ENCODE measurements around the gene OBP2B.

Gene OBP2B

DNA sequence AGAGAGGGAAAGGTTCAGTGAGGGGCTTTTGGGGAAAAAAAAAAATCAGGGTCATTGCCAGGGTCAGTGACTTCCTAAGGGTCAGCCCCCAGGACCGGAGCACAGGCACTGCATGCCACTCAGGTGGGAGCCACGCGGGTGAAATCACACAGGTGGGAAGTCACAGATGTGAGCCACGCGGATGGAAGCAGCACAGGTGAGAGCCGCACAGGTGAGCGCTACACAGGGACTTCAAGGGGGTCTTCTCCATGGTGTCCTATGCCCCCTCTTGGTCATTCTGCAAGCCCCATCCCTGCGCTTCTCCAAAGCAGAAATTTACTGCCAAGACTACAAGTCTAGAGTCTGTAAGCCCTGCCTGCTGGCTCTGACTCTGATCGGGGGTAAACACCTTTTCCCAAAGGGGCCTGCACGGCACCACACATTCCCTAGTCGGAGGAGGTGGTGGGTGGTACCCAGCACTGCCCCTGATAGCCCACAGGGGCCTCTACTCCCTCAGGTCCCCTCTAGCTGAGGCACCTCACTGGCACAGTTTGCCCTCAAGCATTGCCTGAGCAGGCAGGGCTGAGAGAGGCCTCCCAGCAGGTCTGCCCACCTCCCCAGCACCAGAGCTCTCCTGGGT lies 18.3 kb upstream of the OBP2B start:
- no peak overlapping the region for H3K4ac ChIP-seq (ENCODE audit: low read depth, low read length)
- H2BK120ac ChIP-seq (ENCODE audit: insufficient read depth, low read length, poor library complexity), result no peak overlapping the region
- H3K23ac ChIP-seq (ENCODE audit: low read length), result no peak overlapping the region
- peaks cover 4% of the 10 kb centered on the region for H3K9me3 ChIP-seq (ENCODE audit: insufficient read depth, low read depth, low read length)
- H3K79me1 ChIP-seq (ENCODE audit: low read length), result peaks cover 2% of the 10 kb centered on the region
- no peak overlapping the region for H2BK12ac ChIP-seq (ENCODE audit: low read length)
- no peak overlapping the region for H4K8ac ChIP-seq (ENCODE audit: low read depth, low read length)
- DNase-seq, result no peak
- H3K9ac ChIP-seq (ENCODE audit: low read length), result no peak overlapping the region
- H4K91ac ChIP-seq (ENCODE audit: low read depth, low read length), result peak overlapping the region; percentile 0
- H2BK5ac ChIP-seq (ENCODE audit: low read depth, low read length, poor library complexity), result no peak overlapping the region
- H4K12ac ChIP-seq (ENCODE audit: low read depth, low read length), result no peak overlapping the region
- H3K4me2 ChIP-seq (ENCODE audit: low read length), result no peak overlapping the region
- no peak overlapping the region for H2AFZ ChIP-seq (ENCODE audit: insufficient read depth, low read length, poor library complexity)
- no peak overlapping the region for H3K4me3 ChIP-seq (ENCODE audit: low read depth, low read length)
- no peak overlapping the region for H3K18ac ChIP-seq (ENCODE audit: low read length)
- no CpG with 5 or more reads among the region's 11 CpGs for WGBS (ENCODE audit: extremely low coverage, insufficient coverage, insufficient read length)
- H3K4me1 ChIP-seq (ENCODE audit: control insufficient read depth in 1 of 2, insufficient read depth in 2 of 2, low read length in 2 of 2), result peaks cover 0 to 8% of the 10 kb centered on the region in 2 experiments
- no peaks in the 10 kb centered on the region for H3K27me3 ChIP-seq (ENCODE audit: insufficient read depth, low read length)
- no peak overlapping the region for H3K14ac ChIP-seq (ENCODE audit: low read length)
- H3K36me3 ChIP-seq (ENCODE audit: control insufficient read depth in 1 of 2, insufficient read depth in 2 of 2, low read length in 2 of 2), result no peaks in the 10 kb centered on the region
- no peak overlapping the region for H3K27ac ChIP-seq (ENCODE audit: low read depth, low read length)
- no peak overlapping the region for H2AK5ac ChIP-seq (ENCODE audit: low read length)
- H3K79me2 ChIP-seq (ENCODE audit: control insufficient read depth, insufficient read depth, low read length, poor library complexity), result no peaks in the 10 kb centered on the region

GRCh38 chr9:133226219-133227171 lies 17.4 kb upstream of the OBP2B start:
- H3K4me2 ChIP-seq (ENCODE audit: low read length), result no peak overlapping the region
- no peaks in the 10 kb centered on the region for H3K79me2 ChIP-seq (ENCODE audit: control insufficient read depth, insufficient read depth, low read length, poor library complexity)
- H3K4ac ChIP-seq (ENCODE audit: low read depth, low read length), result no peak overlapping the region
- H4K91ac ChIP-seq (ENCODE audit: low read depth, low read length), result no peak overlapping the region
- H2AFZ ChIP-seq (ENCODE audit: insufficient read depth, low read length, poor library complexity), result no peak overlapping the region
- H2BK12ac ChIP-seq (ENCODE audit: low read length), result no peak overlapping the region
- DNase-seq, result no peak
- no peak overlapping the region for H3K14ac ChIP-seq (ENCODE audit: low read length)
- no CpG with 5 or more reads among the region's 25 CpGs for WGBS (ENCODE audit: extremely low coverage, insufficient coverage, insufficient read length)
- H3K4me3 ChIP-seq (ENCODE audit: low read depth, low read length), result no peak overlapping the region
- peaks cover 4% of the 10 kb centered on the region for H3K9me3 ChIP-seq (ENCODE audit: insufficient read depth, low read depth, low read length)
- no peaks in the 10 kb centered on the region for H3K27me3 ChIP-seq (ENCODE audit: insufficient read depth, low read length)
- no peak overlapping the region for H2AK5ac ChIP-seq (ENCODE audit: low read length)
- no peak overlapping the region for H3K27ac ChIP-seq (ENCODE audit: low read depth, low read length)
- no peak overlapping the region for H2BK120ac ChIP-seq (ENCODE audit: insufficient read depth, low read length, poor library complexity)
- no peak overlapping the region for H3K18ac ChIP-seq (ENCODE audit: low read length)
- H4K12ac ChIP-seq (ENCODE audit: low read depth, low read length), result no peak overlapping the region
- H3K79me1 ChIP-seq (ENCODE audit: low read length), result peaks cover 2% of the 10 kb centered on the region
- no peak overlapping the region for H4K8ac ChIP-seq (ENCODE audit: low read depth, low read length)
- no peak overlapping the region for H3K9ac ChIP-seq (ENCODE audit: low read length)
- no peak overlapping the region for H2BK5ac ChIP-seq (ENCODE audit: low read depth, low read length, poor library complexity)
- peaks cover 0 to 8% of the 10 kb centered on the region in 2 experiments for H3K4me1 ChIP-seq (ENCODE audit: control insufficient read depth in 1 of 2, insufficient read depth in 2 of 2, low read length in 2 of 2)
- H3K23ac ChIP-seq (ENCODE audit: low read length), result no peak overlapping the region
- no peaks in the 10 kb centered on the region for H3K36me3 ChIP-seq (ENCODE audit: control insufficient read depth in 1 of 2, insufficient read depth in 2 of 2, low read length in 2 of 2)

DNA sequence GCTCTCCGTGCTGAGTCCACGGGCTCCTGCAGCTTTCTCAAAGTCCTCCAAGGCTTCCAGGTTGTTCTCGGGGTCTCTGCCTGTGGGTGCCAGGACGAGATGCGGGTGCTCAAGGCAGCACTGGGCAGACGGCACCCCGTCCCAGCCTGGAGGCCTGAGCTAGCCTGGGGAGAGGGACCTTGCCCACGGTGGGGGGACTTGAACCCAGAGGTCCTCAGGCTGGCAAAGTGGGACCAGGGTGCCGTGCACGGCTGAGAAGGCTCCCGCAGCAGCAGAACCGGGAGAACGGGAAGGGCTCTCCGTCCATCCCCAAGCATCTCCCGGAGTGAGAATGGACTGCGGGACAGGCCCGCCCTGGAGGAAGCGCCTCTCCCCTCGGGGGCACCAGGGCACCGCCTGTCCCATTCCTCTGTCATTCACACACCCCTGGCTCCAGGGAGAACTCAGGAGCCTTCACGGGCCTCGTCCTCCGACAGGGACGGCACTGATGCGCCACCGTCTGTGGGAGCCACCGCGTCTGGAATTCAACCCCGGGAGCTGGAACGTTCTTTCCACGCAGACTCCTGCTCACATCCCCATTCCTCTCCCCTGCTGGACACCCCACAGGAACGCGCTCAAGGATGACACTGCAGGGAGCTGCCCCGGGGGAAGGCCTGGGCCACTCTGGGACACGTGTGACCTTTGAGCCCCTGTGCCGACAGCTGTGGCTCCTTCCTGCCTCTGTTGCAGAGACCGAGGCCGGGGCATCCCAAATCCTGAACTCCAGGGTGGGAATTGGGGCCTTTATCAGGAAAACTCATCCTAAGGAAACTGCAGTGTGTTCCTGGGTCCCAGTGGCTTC lies 16.3 kb upstream of the OBP2B start:
- no peak for DNase-seq
- no peak overlapping the region for H4K91ac ChIP-seq (ENCODE audit: low read depth, low read length)
- H2AFZ ChIP-seq (ENCODE audit: insufficient read depth, low read length, poor library complexity), result no peak overlapping the region
- H3K4me2 ChIP-seq (ENCODE audit: low read length), result no peak overlapping the region
- H3K27ac ChIP-seq (ENCODE audit: low read depth, low read length), result no peak overlapping the region
- peaks cover 0 to 8% of the 10 kb centered on the region in 2 experiments for H3K4me1 ChIP-seq (ENCODE audit: control insufficient read depth in 1 of 2, insufficient read depth in 2 of 2, low read length in 2 of 2)
- no peak overlapping the region for H3K9ac ChIP-seq (ENCODE audit: low read length)
- no peak overlapping the region for H3K14ac ChIP-seq (ENCODE audit: low read length)
- no peak overlapping the region for H3K4me3 ChIP-seq (ENCODE audit: low read depth, low read length)
- WGBS (ENCODE audit: extremely low coverage, insufficient coverage, insufficient read length), result no CpG with 5 or more reads among the region's 38 CpGs
- H3K23ac ChIP-seq (ENCODE audit: low read length), result no peak overlapping the region
- H3K36me3 ChIP-seq (ENCODE audit: control insufficient read depth in 1 of 2, insufficient read depth in 2 of 2, low read length in 2 of 2), result no peaks in the 10 kb centered on the region
- H3K79me1 ChIP-seq (ENCODE audit: low read length), result peaks cover 2% of the 10 kb centered on the region
- no peak overlapping the region for H2AK5ac ChIP-seq (ENCODE audit: low read length)
- H4K12ac ChIP-seq (ENCODE audit: low read depth, low read length), result no peak overlapping the region
- no peak overlapping the region for H2BK5ac ChIP-seq (ENCODE audit: low read depth, low read length, poor library complexity)
- peak overlapping the region; percentile 5 for H3K18ac ChIP-seq (ENCODE audit: low read length)
- no peaks in the 10 kb centered on the region for H3K79me2 ChIP-seq (ENCODE audit: control insufficient read depth, insufficient read depth, low read length, poor library complexity)
- no peak overlapping the region for H2BK12ac ChIP-seq (ENCODE audit: low read length)
- peaks cover 8% of the 10 kb centered on the region for H3K9me3 ChIP-seq (ENCODE audit: insufficient read depth, low read depth, low read length)
- no peak overlapping the region for H4K8ac ChIP-seq (ENCODE audit: low read depth, low read length)
- no peak overlapping the region for H3K4ac ChIP-seq (ENCODE audit: low read depth, low read length)
- no peaks in the 10 kb centered on the region for H3K27me3 ChIP-seq (ENCODE audit: insufficient read depth, low read length)
- H2BK120ac ChIP-seq (ENCODE audit: insufficient read depth, low read length, poor library complexity), result no peak overlapping the region

GRCh38 chr9:133224762-133225161 lies 15.7 kb upstream of the OBP2B start:
- Histone ChIP-seq H2BK5ac (ENCODE audit: low read depth, low read length, poor library complexity) (no peak overlapping the region), H3K79me2 (ENCODE audit: control insufficient read depth, insufficient read depth, low read length, poor library complexity) (no peaks in the 10 kb centered on the region), H3K4me2 (ENCODE audit: low read length) (no peak overlapping the region), H3K9me3 (ENCODE audit: insufficient read depth, low read depth, low read length) (peaks cover 5% of the 10 kb centered on the region), H3K18ac (ENCODE audit: low read length) (no peak overlapping the region), H3K23ac (ENCODE audit: low read length) (no peak overlapping the region), H3K79me1 (ENCODE audit: low read length) (peaks cover 2% of the 10 kb centered on the region), H3K9ac (ENCODE audit: low read length) (no peak overlapping the region), H3K4ac (ENCODE audit: low read depth, low read length) (no peak overlapping the region), H4K12ac (ENCODE audit: low read depth, low read length) (no peak overlapping the region), H3K14ac (ENCODE audit: low read length) (no peak overlapping the region), H2BK12ac (ENCODE audit: low read length) (no peak overlapping the region), H3K27me3 (ENCODE audit: insufficient read depth, low read length) (no peaks in the 10 kb centered on the region), H3K27ac (ENCODE audit: low read depth, low read length) (no peak overlapping the region), H2AK5ac (ENCODE audit: low read length) (no peak overlapping the region), H4K8ac (ENCODE audit: low read depth, low read length) (no peak overlapping the region), H3K4me1 (ENCODE audit: control insufficient read depth in 1 of 2, insufficient read depth in 2 of 2, low read length in 2 of 2) (peaks cover 0 to 8% of the 10 kb centered on the region in 2 experiments), H3K36me3 (ENCODE audit: control insufficient read depth in 1 of 2, insufficient read depth in 2 of 2, low read length in 2 of 2) (no peaks in the 10 kb centered on the region), H4K91ac (ENCODE audit: low read depth, low read length) (no peak overlapping the region), H2BK120ac (ENCODE audit: insufficient read depth, low read length, poor library complexity) (no peak overlapping the region), H2AFZ (ENCODE audit: insufficient read depth, low read length, poor library complexity) (no peak overlapping the region), H3K4me3 (ENCODE audit: low read depth, low read length) (no peak overlapping the region)
- WGBS (ENCODE audit: extremely low coverage, insufficient coverage, insufficient read length), result no CpG with 5 or more reads among the region's 12 CpGs
- DNase-seq, result no peak

Measured in trophoblast cell (in vitro differentiated cells and primary cell).